Natural killer cell (primary cell): ENCODE data around the gene ATP10D. TPM values are rescaled to one million over a fixed set of nuclear protein-coding genes. Genes with fewer than 3 reads are reported as not detected.

ENCODE experiments used
- ATAC-seq, 3 donors: fragments of 150-1000 bp in 2 of 3; fragments of 200-7000 bp in 1 of 3; cut with Tn5 transposase; 1 replicate in 1 of 3; 2 replicates in 2 of 3; pipeline ENCODE4 v1.10.0; 2021; ENCODE audit warnings: mild to moderate bottlenecking in 2 of 3, moderate library complexity in 2 of 3
- DNase-seq, 2 donors: peaks; one replicate each; pipeline versions ENCODE4 v3.0.0 to v3.0.0-alpha.2; 2013 to 2021; ENCODE audit warnings: mixed read lengths in 1 of 2
- H3K27ac ChIP-seq: one replicate; pipeline ENCODE4 v1.5.1; 2013; ENCODE audit warnings: mild to moderate bottlenecking, low read length
- H3K27me3 ChIP-seq: one replicate; pipeline ENCODE4 v1.6.1; 2013; ENCODE audit warnings: low read length; ENCODE audit not compliant: control insufficient read depth, insufficient read depth
- H3K36me3 ChIP-seq: one replicate; pipeline ENCODE4 v1.6.1; 2013; ENCODE audit warnings: low read length; ENCODE audit not compliant: control insufficient read depth, insufficient read depth
- H3K4me1 ChIP-seq: one replicate; pipeline ENCODE4 v1.6.1; 2013; ENCODE audit warnings: low read length; ENCODE audit not compliant: control insufficient read depth, insufficient read depth
- H3K4me3 ChIP-seq: one replicate; pipeline ENCODE4 v1.5.1; 2013; ENCODE audit warnings: low read length
- H3K9me3 ChIP-seq: one replicate; pipeline ENCODE4 v1.6.1; 2013; ENCODE audit warnings: low read length; ENCODE audit not compliant: control insufficient read depth, insufficient read depth
- H3K27ac Mint-ChIP-seq, 2 donors: one replicate each; pipeline ENCODE4 v1.8.0; 2022; ENCODE audit warnings: mild to moderate bottlenecking in 2 of 2, mixed read lengths in 2 of 2, moderate library complexity in 1 of 2
- H3K27me3 Mint-ChIP-seq, 2 donors: one replicate each; pipeline ENCODE4 v1.8.0; 2022; ENCODE audit warnings: low read depth in 2 of 2, mixed read lengths in 2 of 2
- H3K36me3 Mint-ChIP-seq: one replicate; pipeline ENCODE4 v1.8.0; 2022; ENCODE audit warnings: mixed read lengths
- H3K4me1 Mint-ChIP-seq, 2 donors: one replicate each; pipeline ENCODE4 v1.8.0; 2022; ENCODE audit warnings: mixed read lengths in 2 of 2
- H3K4me3 Mint-ChIP-seq: one replicate; pipeline ENCODE4 v1.8.0; 2022; ENCODE audit warnings: mild to moderate bottlenecking, moderate library complexity, mixed read lengths
- H3K9me3 Mint-ChIP-seq, 2 donors: one replicate each; pipeline ENCODE4 v1.8.0; 2022; ENCODE audit warnings: mixed read lengths in 2 of 2
- CTCF ChIP-seq: fragments of 200-600 bp; IDR thresholded peaks from one replicate; pipeline ENCODE4 v1.8.0; 2022; ENCODE audit warnings: antibody characterized with exemption
- WGBS: methylation state at CpG from one replicate; pipeline ENCODE4 v1.1.7; 2013; ENCODE audit warnings: missing lambda C conversion rate; ENCODE audit not compliant: insufficient coverage; 5-methylcytosine and 5-hydroxymethylcytosine counted together
- intact Hi-C: fragments of 100-400 bp; cut with micrococcal nuclease; formaldehyde crosslinking; loops from one replicate; pipeline ENCODE4 v1.14.2; 2022
- total RNA-seq, 4 donors: library from RNA; stranded (reverse); fragments of 120-200 nt in 1 of 4; gene quantifications; one replicate each; pipeline versions ENCODE4 v1.2.3 to v1.2.4, GENCODE V29; 2013 to 2022

Gene ATP10D
- total RNA-seq, 3 donors from 2014 or later (not counting 1 experiment from before 2014, with no cell fraction given): 19.8 to 79.3 (median 28.0) TPM

- Mint-ChIP-seq H3K27me3 (no peaks in the 10 kb centered on the region), H3K4me3 (peak overlapping the region; percentile 79), H3K4me1 (peaks cover 64 to 68% of the 10 kb centered on the region in 2 donors), H3K27ac (peak overlapping the region; percentile 54 to 82), H3K9me3 (peaks cover 0 to 2% of the 10 kb centered on the region in 2 donors), H3K36me3 (peaks cover 12% of the 10 kb centered on the region)
- Histone ChIP-seq H3K36me3 (peaks cover 5% of the 10 kb centered on the region), H3K4me3 (no peak overlapping the region), H3K9me3 (no peaks in the 10 kb centered on the region), H3K4me1 (peaks cover 31% of the 10 kb centered on the region), H3K27me3 (no peaks in the 10 kb centered on the region), H3K27ac (no peak overlapping the region)
- intact Hi-C loops: no loop called here
- ATAC-seq (no peak), DNase-seq (peak in 1 of 2 donors; percentile 6)
- WGBS: 100% methylated on average over 2 of the region's 5 CpGs
- no peak for TF ChIP-seq CTCF
Measured at GRCh38 chr4:47535567-47536147, 50.6 kb downstream of the ATP10D start.

GRCh38 chr4:47536966-47537365 lies 51.9 kb downstream of the ATP10D start:
- 0% methylated on average over 1 of the region's 1 CpG for WGBS
- H3K36me3 ChIP-seq: peaks cover 8% of the 10 kb centered on the region
- H3K4me3 ChIP-seq: no peak overlapping the region
- H3K4me1 ChIP-seq: peaks cover 18% of the 10 kb centered on the region
- Mint-ChIP-seq H3K9me3 (peaks cover 0 to 2% of the 10 kb centered on the region in 2 donors), H3K27ac (no peak overlapping the region), H3K36me3 (peaks cover 20% of the 10 kb centered on the region), H3K4me1 (peaks cover 51 to 55% of the 10 kb centered on the region in 2 donors), H3K27me3 (no peaks in the 10 kb centered on the region), H3K4me3 (no peak overlapping the region)
- intact Hi-C loops: no loop called here
- H3K27ac ChIP-seq: no peak overlapping the region
- no peak for TF ChIP-seq CTCF
- no peaks in the 10 kb centered on the region for H3K27me3 ChIP-seq
- no peaks in the 10 kb centered on the region for H3K9me3 ChIP-seq
- no peak for ATAC-seq
- DNase-seq: no peak

GRCh38 chr4:47538111-47538824 lies 53.2 kb downstream of the ATP10D start:
- Mint-ChIP-seq H3K27me3 (no peaks in the 10 kb centered on the region), H3K36me3 (peaks cover 20% of the 10 kb centered on the region), H3K4me3 (no peak overlapping the region), H3K4me1 (peaks cover 39 to 42% of the 10 kb centered on the region in 2 donors), H3K9me3 (peaks cover 0 to 2% of the 10 kb centered on the region in 2 donors), H3K27ac (no peak overlapping the region)
- H3K4me3 ChIP-seq: no peak overlapping the region
- H3K27me3 ChIP-seq: no peaks in the 10 kb centered on the region
- no peak for TF ChIP-seq CTCF
- no peak for ATAC-seq
- H3K27ac ChIP-seq: no peak overlapping the region
- no peak for DNase-seq
- intact Hi-C loops: no loop called here
- H3K36me3 ChIP-seq: peaks cover 8% of the 10 kb centered on the region
- H3K9me3 ChIP-seq: no peaks in the 10 kb centered on the region
- 93% methylated on average over 2 of the region's 3 CpGs for WGBS
- peaks cover 6% of the 10 kb centered on the region for H3K4me1 ChIP-seq
